ENCODE measurements around the gene NRP2. TPM values are rescaled to one million over a fixed set of nuclear protein-coding genes. Genes with fewer than 3 reads are reported as not detected.

Gene NRP2
- total and polyA plus RNA-seq, 2 of the 13 experiments (the other 11 are each of a cell fraction or from before 2014, with no cell fraction given) = 0.65 to 1.4 TPM

GRCh38 chr2:205837663-205838062 is 155.4 kb downstream of the NRP2 start:
- Histone ChIP-seq H3K36me3 (replicated peaks in 1 of 2; ENCODE audit: control insufficient read depth in 1 of 2, insufficient read depth in 2 of 2, low read length in 2 of 2) (no peaks in the 10 kb centered on the region), H3K4me3 (replicated peaks in 1 of 3; ENCODE audit: insufficient read depth in 1 of 3, low read depth in 2 of 3, low read length in 3 of 3) (no peak overlapping the region), H3K4me1 (ENCODE audit: insufficient read depth, low read length) (no peaks in the 10 kb centered on the region), H3K27me3 (ENCODE audit: control insufficient read depth in 1 of 2, insufficient read depth in 2 of 2, low read length in 2 of 2) (peaks cover 0 to 6% of the 10 kb centered on the region in 2 experiments; a peak in 2 of 5 replicates), H2AFZ (ENCODE audit: low read length) (no peak overlapping the region), H3K27ac (ENCODE audit: extremely low read length, insufficient read depth, low read length) (no peak overlapping the region), H4K20me1 (ENCODE audit: insufficient read depth, low read length) (no peaks in the 10 kb centered on the region), H3K79me2 (ENCODE audit: insufficient read depth, low read length) (no peaks in the 10 kb centered on the region), H3K9me3 (ENCODE audit: low read length) (no peaks in the 10 kb centered on the region), H3K4me2 (ENCODE audit: low read depth, low read length) (no peak overlapping the region), H3K9ac (ENCODE audit: insufficient read depth, low read depth, low read length) (no peak overlapping the region)
- ChIA-PET POLR2A (no interaction called here), CTCF (ENCODE audit: low intra/inter-chr PET ratio, low total read pairs) (no interaction called here)
- DNase-seq (ENCODE audit: low spot score) (no peak), ATAC-seq (no peak), FAIRE-seq (no peak)
- intact Hi-C loops (cut with micrococcal nuclease; ENCODE audit: unreplicated experiment) = no loop called here
- WGBS (ENCODE audit: low lambda C conversion rate) = 13% methylated on average over 1 of the region's 1 CpG
- in situ Hi-C loops (cut with HindIII; ENCODE audit: extremely low pct_ligation_motif_present, low pct_unique_long_range_greater_than_20kb) = no loop called here
- no TSS peak for BruUV-seq (replicated peaks)
- no peak for TF ChIP-seq GATA4 (IDR thresholded peaks at IDR 0.05; ENCODE audit: borderline replicate concordance, low read depth)
- no peak for TF ChIP-seq NCOA1 (CRISPR knock-in tag; IDR thresholded peaks at IDR 0.05)
- TF ChIP-seq, protein P1, sequence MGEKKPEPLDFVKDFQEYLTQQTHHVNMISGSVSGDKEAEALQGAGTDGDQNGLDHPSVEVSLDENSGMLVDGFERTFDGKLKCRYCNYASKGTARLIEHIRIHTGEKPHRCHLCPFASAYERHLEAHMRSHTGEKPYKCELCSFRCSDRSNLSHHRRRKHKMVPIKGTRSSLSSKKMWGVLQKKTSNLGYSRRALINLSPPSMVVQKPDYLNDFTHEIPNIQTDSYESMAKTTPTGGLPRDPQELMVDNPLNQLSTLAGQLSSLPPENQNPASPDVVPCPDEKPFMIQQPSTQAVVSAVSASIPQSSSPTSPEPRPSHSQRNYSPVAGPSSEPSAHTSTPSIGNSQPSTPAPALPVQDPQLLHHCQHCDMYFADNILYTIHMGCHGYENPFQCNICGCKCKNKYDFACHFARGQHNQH (CRISPR knock-in tag; IDR thresholded peaks at IDR 0.05) = no peak
- TF ChIP-seq SALL2 (CRISPR knock-in tag; IDR thresholded peaks at IDR 0.05) = no peak
- TF ChIP-seq, protein P2, sequence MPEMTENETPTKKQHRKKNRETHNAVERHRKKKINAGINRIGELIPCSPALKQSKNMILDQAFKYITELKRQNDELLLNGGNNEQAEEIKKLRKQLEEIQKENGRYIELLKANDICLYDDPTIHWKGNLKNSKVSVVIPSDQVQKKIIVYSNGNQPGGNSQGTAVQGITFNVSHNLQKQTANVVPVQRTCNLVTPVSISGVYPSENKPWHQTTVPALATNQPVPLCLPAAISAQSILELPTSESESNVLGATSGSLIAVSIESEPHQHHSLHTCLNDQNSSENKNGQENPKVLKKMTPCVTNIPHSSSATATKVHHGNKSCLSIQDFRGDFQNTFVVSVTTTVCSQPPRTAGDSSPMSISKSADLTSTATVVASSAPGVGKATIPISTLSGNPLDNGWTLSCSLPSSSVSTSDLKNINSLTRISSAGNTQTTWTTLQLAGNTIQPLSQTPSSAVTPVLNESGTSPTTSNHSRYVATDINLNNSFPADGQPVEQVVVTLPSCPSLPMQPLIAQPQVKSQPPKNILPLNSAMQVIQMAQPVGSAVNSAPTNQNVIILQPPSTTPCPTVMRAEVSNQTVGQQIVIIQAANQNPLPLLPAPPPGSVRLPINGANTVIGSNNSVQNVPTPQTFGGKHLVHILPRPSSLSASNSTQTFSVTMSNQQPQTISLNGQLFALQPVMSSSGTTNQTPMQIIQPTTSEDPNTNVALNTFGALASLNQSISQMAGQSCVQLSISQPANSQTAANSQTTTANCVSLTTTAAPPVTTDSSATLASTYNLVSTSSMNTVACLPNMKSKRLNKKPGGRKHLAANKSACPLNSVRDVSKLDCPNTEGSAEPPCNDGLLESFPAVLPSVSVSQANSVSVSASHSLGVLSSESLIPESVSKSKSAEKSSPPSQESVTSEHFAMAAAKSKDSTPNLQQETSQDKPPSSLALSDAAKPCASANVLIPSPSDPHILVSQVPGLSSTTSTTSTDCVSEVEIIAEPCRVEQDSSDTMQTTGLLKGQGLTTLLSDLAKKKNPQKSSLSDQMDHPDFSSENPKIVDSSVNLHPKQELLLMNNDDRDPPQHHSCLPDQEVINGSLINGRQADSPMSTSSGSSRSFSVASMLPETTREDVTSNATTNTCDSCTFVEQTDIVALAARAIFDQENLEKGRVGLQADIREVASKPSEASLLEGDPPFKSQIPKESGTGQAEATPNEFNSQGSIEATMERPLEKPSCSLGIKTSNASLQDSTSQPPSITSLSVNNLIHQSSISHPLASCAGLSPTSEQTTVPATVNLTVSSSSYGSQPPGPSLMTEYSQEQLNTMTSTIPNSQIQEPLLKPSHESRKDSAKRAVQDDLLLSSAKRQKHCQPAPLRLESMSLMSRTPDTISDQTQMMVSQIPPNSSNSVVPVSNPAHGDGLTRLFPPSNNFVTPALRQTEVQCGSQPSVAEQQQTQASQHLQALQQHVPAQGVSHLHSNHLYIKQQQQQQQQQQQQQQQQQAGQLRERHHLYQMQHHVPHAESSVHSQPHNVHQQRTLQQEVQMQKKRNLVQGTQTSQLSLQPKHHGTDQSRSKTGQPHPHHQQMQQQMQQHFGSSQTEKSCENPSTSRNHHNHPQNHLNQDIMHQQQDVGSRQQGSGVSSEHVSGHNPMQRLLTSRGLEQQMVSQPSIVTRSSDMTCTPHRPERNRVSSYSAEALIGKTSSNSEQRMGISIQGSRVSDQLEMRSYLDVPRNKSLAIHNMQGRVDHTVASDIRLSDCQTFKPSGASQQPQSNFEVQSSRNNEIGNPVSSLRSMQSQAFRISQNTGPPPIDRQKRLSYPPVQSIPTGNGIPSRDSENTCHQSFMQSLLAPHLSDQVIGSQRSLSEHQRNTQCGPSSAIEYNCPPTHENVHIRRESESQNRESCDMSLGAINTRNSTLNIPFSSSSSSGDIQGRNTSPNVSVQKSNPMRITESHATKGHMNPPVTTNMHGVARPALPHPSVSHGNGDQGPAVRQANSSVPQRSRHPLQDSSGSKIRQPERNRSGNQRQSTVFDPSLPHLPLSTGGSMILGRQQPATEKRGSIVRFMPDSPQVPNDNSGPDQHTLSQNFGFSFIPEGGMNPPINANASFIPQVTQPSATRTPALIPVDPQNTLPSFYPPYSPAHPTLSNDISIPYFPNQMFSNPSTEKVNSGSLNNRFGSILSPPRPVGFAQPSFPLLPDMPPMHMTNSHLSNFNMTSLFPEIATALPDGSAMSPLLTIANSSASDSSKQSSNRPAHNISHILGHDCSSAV (CRISPR knock-in tag; IDR thresholded peaks at IDR 0.05; ENCODE audit: borderline replicate concordance) = no peak
- no peak for TF ChIP-seq ZSCAN30 (CRISPR knock-in tag; IDR thresholded peaks at IDR 0.05)
- no peak for TF ChIP-seq TFDP2 (CRISPR knock-in tag; IDR thresholded peaks at IDR 0.05)
- no peak for TF ChIP-seq SKI (IDR thresholded peaks at IDR 0.05; ENCODE audit: partially characterized antibody)
- no peak for TF ChIP-seq GFI1 (CRISPR knock-in tag; IDR thresholded peaks at IDR 0.05; ENCODE audit: borderline replicate concordance)
- TF ChIP-seq HNRNPH1 (optimal IDR thresholded peaks at IDR 0.05; ENCODE audit: low read depth, low read length) = no peak
- TF ChIP-seq ZFP41 (CRISPR knock-in tag; IDR thresholded peaks at IDR 0.05; ENCODE audit: borderline replicate concordance) = no peak
- no peak for TF ChIP-seq ZSCAN12 (CRISPR knock-in tag; IDR thresholded peaks at IDR 0.05)
- no peak for TF ChIP-seq ONECUT2 (CRISPR knock-in tag; IDR thresholded peaks at IDR 0.05)
- TF ChIP-seq, protein P3, sequence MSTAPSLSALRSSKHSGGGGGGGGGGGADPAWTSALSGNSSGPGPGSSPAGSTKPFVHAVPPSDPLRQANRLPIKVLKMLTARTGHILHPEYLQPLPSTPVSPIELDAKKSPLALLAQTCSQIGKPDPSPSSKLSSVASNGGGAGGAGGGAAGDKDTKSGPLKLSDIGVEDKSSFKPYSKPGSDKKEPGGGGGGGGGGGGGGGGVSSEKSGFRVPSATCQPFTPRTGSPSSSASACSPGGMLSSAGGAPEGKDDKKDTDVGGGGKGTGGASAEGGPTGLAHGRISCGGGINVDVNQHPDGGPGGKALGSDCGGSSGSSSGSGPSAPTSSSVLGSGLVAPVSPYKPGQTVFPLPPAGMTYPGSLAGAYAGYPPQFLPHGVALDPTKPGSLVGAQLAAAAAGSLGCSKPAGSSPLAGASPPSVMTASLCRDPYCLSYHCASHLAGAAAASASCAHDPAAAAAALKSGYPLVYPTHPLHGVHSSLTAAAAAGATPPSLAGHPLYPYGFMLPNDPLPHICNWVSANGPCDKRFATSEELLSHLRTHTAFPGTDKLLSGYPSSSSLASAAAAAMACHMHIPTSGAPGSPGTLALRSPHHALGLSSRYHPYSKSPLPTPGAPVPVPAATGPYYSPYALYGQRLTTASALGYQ (CRISPR knock-in tag; IDR thresholded peaks at IDR 0.05) = no peak
